ENCODE data around the gene DIS3L2.
"Not testable (repeated sequence)": the region's sequence is repeated elsewhere in the genome, so short reads cannot be mapped to it uniquely, and the experiment has no call there.

DIS3L2 gene

GRCh38 chr2:232018181-232018580 lies 56.7 kb downstream of the DIS3L2 start:
- no peak for DNase-seq

- DNase-seq = no peak
Observed at GRCh38 chr2:232022718-232023117, 61.2 kb downstream of the DIS3L2 start.

- no peak for DNase-seq
Observed at GRCh38 chr2:232023426-232023825, 61.9 kb downstream of the DIS3L2 start.

- DNase-seq = no peak
Observed at GRCh38 chr2:232024457-232024856, 62.9 kb downstream of the DIS3L2 start.

- DNase-seq = no peak
Observed at GRCh38 chr2:232026910-232027309, 65.4 kb downstream of the DIS3L2 start.

GRCh38 chr2:232027530-232027929 lies 66.0 kb downstream of the DIS3L2 start:
- no peak for DNase-seq

GRCh38 chr2:232028071-232028470 lies 66.6 kb downstream of the DIS3L2 start:
- DNase-seq = no peak

- DNase-seq = no peak
Observed at GRCh38 chr2:232028631-232029030, 67.1 kb downstream of the DIS3L2 start.

GRCh38 chr2:232029346-232029745 lies 67.8 kb downstream of the DIS3L2 start:
- no peak for DNase-seq

- no peak for DNase-seq
Observed at GRCh38 chr2:232030229-232030628, 68.7 kb downstream of the DIS3L2 start.

GRCh38 chr2:232035292-232035691 lies 73.8 kb downstream of the DIS3L2 start:
- DNase-seq = not testable (repeated sequence)

GRCh38 chr2:232036876-232037275 lies 75.4 kb downstream of the DIS3L2 start:
- not testable (repeated sequence) for DNase-seq

GRCh38 chr2:232038251-232038880 lies 76.9 kb downstream of the DIS3L2 start:
- DNase-seq = no peak

GRCh38 chr2:232038881-232039485 lies 77.5 kb downstream of the DIS3L2 start:
- no peak for DNase-seq

GRCh38 chr2:232042911-232043574 lies 81.5 kb downstream of the DIS3L2 start:
- no peak for DNase-seq

- no peak for DNase-seq
Observed at GRCh38 chr2:232043966-232044365, 82.5 kb downstream of the DIS3L2 start.

- DNase-seq = no peak
Observed at GRCh38 chr2:232049350-232049749, 87.8 kb downstream of the DIS3L2 start.

GRCh38 chr2:232052591-232052990 lies 91.1 kb downstream of the DIS3L2 start:
- DNase-seq = no peak

- no peak for DNase-seq
Observed at GRCh38 chr2:232053777-232054176, 92.3 kb downstream of the DIS3L2 start.

GRCh38 chr2:232058063-232058877 lies 96.8 kb downstream of the DIS3L2 start:
- no peak for DNase-seq

- no peak for DNase-seq
Observed at GRCh38 chr2:232058931-232059330, 97.4 kb downstream of the DIS3L2 start.

- DNase-seq = no peak
Observed at GRCh38 chr2:232061265-232061664, 99.8 kb downstream of the DIS3L2 start.

- no peak for DNase-seq
Observed at GRCh38 chr2:232073026-232073425, 111.5 kb downstream of the DIS3L2 start.

GRCh38 chr2:232073699-232074098 lies 112.2 kb downstream of the DIS3L2 start:
- DNase-seq = no peak

Data from activated CD4-positive, CD25-positive, alpha-beta regulatory T cell (primary cell).